Parathyroid adenoma (tissue), 2 donors: ENCODE results near the gene ILF3.

ENCODE experiments used
- H2AFZ ChIP-seq: fragments of 300-600 bp; sonication (generic); one replicate; pipeline ENCODE4 v1.7.0; 2017; ENCODE audit warnings: antibody characterized with exemption, mild to moderate bottlenecking
- H3K27ac ChIP-seq: fragments of 300-600 bp; sonication (generic); one replicate; pipeline ENCODE4 v1.7.0; 2017
- H3K27me3 ChIP-seq: fragments of 300-600 bp; sonication (generic); one replicate; pipeline ENCODE4 v1.7.0; 2017; ENCODE audit warnings: low read length; ENCODE audit not compliant: control insufficient read depth, insufficient read depth
- H3K36me3 ChIP-seq: fragments of 300-600 bp; sonication (generic); one replicate; pipeline ENCODE4 v1.7.0; 2017; ENCODE audit warnings: low read length; ENCODE audit not compliant: control insufficient read depth, insufficient read depth
- H3K4me1 ChIP-seq: fragments of 300-600 bp; sonication (generic); one replicate; pipeline ENCODE4 v1.7.0; 2017; ENCODE audit warnings: control low read depth
- H3K4me2 ChIP-seq: fragments of 300-600 bp; sonication (generic); one replicate; pipeline ENCODE4 v1.7.0; 2017; ENCODE audit warnings: low read length
- H3K4me3 ChIP-seq: fragments of 300-600 bp; sonication (generic); one replicate; pipeline ENCODE4 v1.7.0; 2017; ENCODE audit warnings: low read depth, low read length
- H3K79me2 ChIP-seq: fragments of 300-600 bp; sonication (generic); one replicate; pipeline ENCODE4 v1.7.0; 2017; ENCODE audit warnings: control low read depth
- H3K9ac ChIP-seq: fragments of 300-600 bp; sonication (generic); one replicate; pipeline ENCODE4 v1.7.0; 2017; ENCODE audit warnings: mild to moderate bottlenecking
- H3K9me3 ChIP-seq: fragments of 300-600 bp; sonication (generic); one replicate; pipeline ENCODE4 v1.7.0; 2017; ENCODE audit warnings: low read length; ENCODE audit not compliant: control insufficient read depth
- TF ChIP-seq, protein P1 (sequence below): fragments of 300-600 bp; sonication (generic); IDR thresholded peaks from one replicate; pipeline ENCODE4 v1.7.0; 2017; ENCODE audit warnings: antibody characterized with exemption, mild to moderate bottlenecking
- donor health status: primary hyperparathyroidism.

ILF3 gene

DNA sequence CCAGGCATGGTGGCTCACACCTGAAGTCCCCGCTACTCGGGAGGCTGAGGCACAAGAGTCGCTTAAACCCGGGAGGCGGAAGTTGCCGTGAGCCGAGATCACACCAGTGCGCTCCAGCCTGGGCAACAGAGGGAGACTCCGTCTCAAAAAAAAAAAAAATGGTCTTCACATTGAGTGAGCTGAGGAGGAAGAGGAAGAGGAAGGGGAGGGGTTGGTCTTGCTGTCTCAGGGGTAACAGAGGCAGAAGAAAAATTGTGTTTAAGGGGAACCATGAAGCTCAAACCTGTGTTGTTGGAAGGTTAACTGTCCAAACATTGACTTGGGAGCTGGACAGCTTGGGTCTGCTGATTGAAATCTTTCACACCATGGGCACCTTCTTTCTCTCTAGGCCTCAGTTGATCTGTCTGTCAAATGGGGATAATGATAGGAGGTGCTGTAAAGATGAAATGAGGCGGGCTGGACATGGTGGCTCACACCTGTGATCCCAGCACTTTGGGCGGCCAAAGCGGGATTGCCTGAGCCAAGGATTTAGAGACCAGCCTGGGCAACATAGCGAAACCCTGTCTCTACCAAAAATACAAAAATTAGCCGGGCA is 38.6 kb upstream of the ILF3 start:
- peaks cover 2% of the 10 kb centered on the region for H3K79me2 ChIP-seq
- no peak overlapping the region for H2AFZ ChIP-seq
- H3K4me3 ChIP-seq: no peak overlapping the region
- no peak overlapping the region for H3K4me2 ChIP-seq
- no peaks in the 10 kb centered on the region for H3K27me3 ChIP-seq
- H3K36me3 ChIP-seq: no peaks in the 10 kb centered on the region
- H3K9me3 ChIP-seq: no peaks in the 10 kb centered on the region
- no peak overlapping the region for H3K9ac ChIP-seq
- H3K4me1 ChIP-seq: no peaks in the 10 kb centered on the region
- TF ChIP-seq, protein P1, sequence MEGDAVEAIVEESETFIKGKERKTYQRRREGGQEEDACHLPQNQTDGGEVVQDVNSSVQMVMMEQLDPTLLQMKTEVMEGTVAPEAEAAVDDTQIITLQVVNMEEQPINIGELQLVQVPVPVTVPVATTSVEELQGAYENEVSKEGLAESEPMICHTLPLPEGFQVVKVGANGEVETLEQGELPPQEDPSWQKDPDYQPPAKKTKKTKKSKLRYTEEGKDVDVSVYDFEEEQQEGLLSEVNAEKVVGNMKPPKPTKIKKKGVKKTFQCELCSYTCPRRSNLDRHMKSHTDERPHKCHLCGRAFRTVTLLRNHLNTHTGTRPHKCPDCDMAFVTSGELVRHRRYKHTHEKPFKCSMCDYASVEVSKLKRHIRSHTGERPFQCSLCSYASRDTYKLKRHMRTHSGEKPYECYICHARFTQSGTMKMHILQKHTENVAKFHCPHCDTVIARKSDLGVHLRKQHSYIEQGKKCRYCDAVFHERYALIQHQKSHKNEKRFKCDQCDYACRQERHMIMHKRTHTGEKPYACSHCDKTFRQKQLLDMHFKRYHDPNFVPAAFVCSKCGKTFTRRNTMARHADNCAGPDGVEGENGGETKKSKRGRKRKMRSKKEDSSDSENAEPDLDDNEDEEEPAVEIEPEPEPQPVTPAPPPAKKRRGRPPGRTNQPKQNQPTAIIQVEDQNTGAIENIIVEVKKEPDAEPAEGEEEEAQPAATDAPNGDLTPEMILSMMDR: no peak
- no peak overlapping the region for H3K27ac ChIP-seq

DNA sequence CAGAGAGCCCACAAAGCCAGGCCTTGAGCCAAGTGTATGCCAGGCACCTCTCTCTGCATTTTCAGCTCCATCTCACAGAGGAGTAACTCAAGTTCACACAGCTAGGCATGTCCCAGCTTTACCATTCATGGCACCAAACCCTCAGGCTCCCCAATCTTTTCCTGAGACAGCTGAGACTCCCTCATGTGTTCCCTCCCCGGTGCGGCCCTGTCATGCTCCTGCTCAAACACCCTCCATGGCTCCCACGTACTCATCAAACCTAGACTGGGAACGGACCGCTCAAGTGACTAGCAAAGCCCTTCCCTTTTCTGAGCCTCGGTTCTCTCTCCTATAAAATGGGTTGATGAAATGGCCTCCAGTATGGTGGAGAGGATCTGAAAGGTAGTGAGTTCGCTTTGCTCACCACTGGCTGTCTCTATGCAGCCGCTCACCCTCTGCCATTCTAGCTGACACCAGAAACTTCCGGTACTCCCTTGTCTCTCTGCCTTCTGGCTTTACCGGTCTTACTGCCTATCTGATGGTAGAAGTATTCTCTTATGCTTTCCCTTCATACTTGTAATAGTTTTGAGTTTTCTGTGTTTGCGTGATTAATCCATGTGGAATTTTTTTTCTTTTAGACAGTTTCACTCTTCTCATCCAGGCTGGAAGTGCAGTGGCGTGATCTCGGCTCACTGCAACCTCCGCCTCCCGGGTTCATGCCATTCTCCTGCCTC is 36.6 kb upstream of the ILF3 start:
- H3K36me3 ChIP-seq: no peaks in the 10 kb centered on the region
- peak overlapping the region; percentile 39 for H3K4me2 ChIP-seq
- H3K27me3 ChIP-seq: no peaks in the 10 kb centered on the region
- peaks cover 2% of the 10 kb centered on the region for H3K79me2 ChIP-seq
- H2AFZ ChIP-seq: no peak overlapping the region
- peak overlapping the region; percentile 1 for H3K4me3 ChIP-seq
- no peaks in the 10 kb centered on the region for H3K4me1 ChIP-seq
- H3K9ac ChIP-seq: no peak overlapping the region
- H3K27ac ChIP-seq: no peak overlapping the region
- no peaks in the 10 kb centered on the region for H3K9me3 ChIP-seq
- TF ChIP-seq, protein P1: no peak

DNA sequence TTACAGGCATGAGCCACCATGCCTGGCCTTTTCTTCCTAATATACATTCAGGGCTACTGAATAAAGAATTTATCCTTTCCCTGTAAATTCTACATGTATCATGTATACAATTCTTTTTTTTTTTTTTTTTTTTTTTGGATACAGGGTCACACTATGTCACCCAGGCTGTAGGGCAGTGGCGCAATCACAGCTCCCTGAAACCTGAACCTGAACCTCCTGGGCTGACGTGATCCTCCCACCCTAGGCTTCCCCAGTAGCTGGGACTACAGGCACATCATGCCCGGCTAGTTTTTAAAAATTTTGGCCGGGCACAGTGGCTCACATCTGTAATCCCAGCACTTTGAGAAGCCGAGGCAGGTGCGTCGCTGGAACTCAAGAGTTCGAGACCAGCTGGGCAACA is 35.3 kb upstream of the ILF3 start:
- Histone ChIP-seq H3K9ac (no peak overlapping the region), H3K4me3 (no peak overlapping the region), H3K36me3 (no peaks in the 10 kb centered on the region)

DNA sequence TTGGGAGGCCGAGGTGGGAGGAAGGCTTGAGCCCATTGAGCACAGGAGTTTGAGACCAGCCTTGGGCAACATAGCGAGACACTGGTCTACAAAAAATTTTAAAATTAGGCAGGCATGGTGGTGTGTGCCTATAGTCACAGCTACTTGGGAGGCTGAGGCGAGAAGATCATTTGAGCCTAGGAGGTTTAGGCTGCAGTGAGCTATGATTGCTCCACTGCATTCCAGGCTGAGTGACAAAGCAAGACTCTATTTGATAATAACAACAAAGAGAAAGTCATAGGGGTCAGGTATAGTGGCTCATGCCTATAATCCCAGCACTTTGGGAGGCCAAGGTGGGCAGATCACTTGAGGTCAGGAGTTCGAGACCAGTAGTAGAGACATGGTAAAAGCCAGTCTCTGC is 33.4 kb upstream of the ILF3 start:
- Histone ChIP-seq H3K36me3 (no peaks in the 10 kb centered on the region), H3K27ac (no peak overlapping the region), H3K27me3 (no peaks in the 10 kb centered on the region), H3K4me3 (no peak overlapping the region), H3K9ac (no peak overlapping the region), H2AFZ (no peak overlapping the region), H3K79me2 (peaks cover 2% of the 10 kb centered on the region), H3K4me1 (peaks cover 12% of the 10 kb centered on the region), H3K9me3 (no peaks in the 10 kb centered on the region), H3K4me2 (no peak overlapping the region)
- TF ChIP-seq, protein P1: no peak

More for the DNA sequence above, 35.3 kb upstream of the ILF3 start:
- Histone ChIP-seq H2AFZ (no peak overlapping the region), H3K4me2 (no peak overlapping the region), H3K9me3 (no peaks in the 10 kb centered on the region), H3K27me3 (no peaks in the 10 kb centered on the region), H3K4me1 (no peaks in the 10 kb centered on the region), H3K27ac (no peak overlapping the region), H3K79me2 (peaks cover 2% of the 10 kb centered on the region)
- TF ChIP-seq, protein P1: no peak

DNA sequence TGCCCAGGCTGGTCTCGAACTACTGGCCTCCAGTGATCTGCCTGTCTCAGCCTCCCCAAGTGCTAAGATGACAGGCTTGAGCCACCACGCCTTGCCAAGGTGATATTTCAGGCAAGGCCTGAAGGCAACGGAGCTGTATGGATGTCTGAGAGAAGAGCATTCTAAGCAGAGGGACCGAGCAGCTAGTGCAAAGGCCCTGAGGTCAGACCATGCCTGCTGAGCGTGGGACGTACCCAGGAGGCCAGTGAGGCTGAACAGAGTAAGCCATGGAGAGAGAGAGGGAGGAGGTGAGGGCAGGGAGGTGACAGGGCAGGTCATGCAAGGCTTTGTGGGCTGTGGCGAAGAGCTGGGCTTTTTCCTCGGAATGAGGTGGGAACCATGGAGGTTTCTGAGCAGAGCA is 32.2 kb upstream of the ILF3 start:
- Histone ChIP-seq H3K27ac (no peak overlapping the region), H3K4me2 (no peak overlapping the region), H3K9ac (no peak overlapping the region), H3K27me3 (no peaks in the 10 kb centered on the region), H3K36me3 (no peaks in the 10 kb centered on the region), H3K4me3 (no peak overlapping the region), H3K4me1 (peaks cover 12% of the 10 kb centered on the region), H2AFZ (no peak overlapping the region), H3K79me2 (peaks cover 2% of the 10 kb centered on the region), H3K9me3 (no peaks in the 10 kb centered on the region)
- TF ChIP-seq, protein P1: no peak
